Measurements from ENCODE around the gene ARHGAP6. TPM values are rescaled to one million over a fixed set of nuclear protein-coding genes. Genes with fewer than 3 reads are reported as not detected.

The ARHGAP6 gene
- total and polyA plus RNA-seq, 11 donors: 2.1 to 6.6 (median 2.5) TPM

GRCh38 chrX:11589641-11590040, 76.1 kb downstream of the ARHGAP6 start:
- intact Hi-C loops (cut with DNase I): no loop called here
- Histone ChIP-seq H3K36me3 (no peaks in the 10 kb centered on the region), H3K9me3 (no peaks in the 10 kb centered on the region), H3K4me3 (no peak overlapping the region), H3K4me1 (no peaks in the 10 kb centered on the region), H3K27me3 (no peaks in the 10 kb centered on the region), H3K27ac (no peak overlapping the region)
- TF ChIP-seq POLR2A (IDR thresholded peaks at IDR 0.05) (no peak), CTCF (IDR thresholded peaks at IDR 0.05) (no peak)
- WGBS, 4 donors: 44 to 67% (median 60%) methylated on average over 3 of the region's 3 CpGs
- no peak for ATAC-seq
- DNase-seq: no peak

GRCh38 chrX:11588097-11588496, 77.6 kb downstream of the ARHGAP6 start:
- Histone ChIP-seq H3K36me3 (no peaks in the 10 kb centered on the region), H3K27ac (no peak overlapping the region), H3K4me1 (no peaks in the 10 kb centered on the region), H3K27me3 (no peaks in the 10 kb centered on the region), H3K9me3 (no peaks in the 10 kb centered on the region), H3K4me3 (no peak overlapping the region)
- DNase-seq: no peak
- TF ChIP-seq POLR2A (IDR thresholded peaks at IDR 0.05) (no peak), CTCF (IDR thresholded peaks at IDR 0.05) (no peak)
- intact Hi-C loops (cut with DNase I): no loop called here
- no peak for ATAC-seq

- ATAC-seq (no peak), DNase-seq (no peak)
- Histone ChIP-seq H3K9me3 (no peaks in the 10 kb centered on the region), H3K4me3 (no peak overlapping the region), H3K27me3 (no peaks in the 10 kb centered on the region), H3K27ac (no peak overlapping the region), H3K4me1 (no peaks in the 10 kb centered on the region), H3K36me3 (no peaks in the 10 kb centered on the region)
- TF ChIP-seq POLR2A (IDR thresholded peaks at IDR 0.05) (no peak), CTCF (IDR thresholded peaks at IDR 0.05) (no peak)
- 35 to 79% (median 51%) methylated on average over 1 of the region's 1 CpG for WGBS, 4 donors
- intact Hi-C loops (cut with DNase I): no loop called here
Observed at GRCh38 chrX:11585174-11585573, 80.5 kb downstream of the ARHGAP6 start.

GRCh38 chrX:11580789-11581188, 84.9 kb downstream of the ARHGAP6 start:
- no peak overlapping the region for H3K27ac ChIP-seq
- intact Hi-C loops (cut with DNase I): no loop called here
- ATAC-seq (no peak), DNase-seq (no peak)
- no peak overlapping the region for H3K4me3 ChIP-seq
- H3K27me3 ChIP-seq: no peaks in the 10 kb centered on the region
- no peaks in the 10 kb centered on the region for H3K9me3 ChIP-seq
- H3K36me3 ChIP-seq: no peaks in the 10 kb centered on the region
- H3K4me1 ChIP-seq: no peaks in the 10 kb centered on the region
- TF ChIP-seq POLR2A (IDR thresholded peaks at IDR 0.05): no peak
- TF ChIP-seq CTCF (IDR thresholded peaks at IDR 0.05): no peak
- 67 to 83% (median 77%) methylated on average over 2 of the region's 2 CpGs for WGBS, 4 donors

Measured in heart left ventricle (tissue), 16 donors.